Measurements from ENCODE around the gene NPFFR1.

- TF ChIP-seq CTCF (conservative IDR thresholded peaks at IDR 0.05; ENCODE audit: low read depth in 2 of 2) (no peak), EZH2phosphoT487 (IDR thresholded peaks at IDR 0.05; ENCODE audit: unreplicated experiment) (no peak), EZH2 (IDR thresholded peaks at IDR 0.05; ENCODE audit: low read depth, unreplicated experiment) (no peak), POLR2AphosphoS5 (IDR thresholded peaks at IDR 0.05; ENCODE audit: low read depth) (no peak), STAT1 (IDR thresholded peaks at IDR 0.05; ENCODE audit: unreplicated experiment) (no peak), REST (IDR thresholded peaks at IDR 0.05; ENCODE audit: unreplicated experiment) (no peak), ZNF462 (CRISPR knock-in tag; IDR thresholded peaks at IDR 0.05) (no peak), CREB1 (CRISPR knock-in tag; IDR thresholded peaks at IDR 0.05; ENCODE audit: low read depth) (no peak)
Measured at GRCh38 chr10:70320751-70321150, 36.9 kb upstream of the NPFFR1 start.
